ENCODE measurements around the gene TRIP12.
"Not testable (repeated sequence)": the region's sequence is repeated elsewhere in the genome, so short reads cannot be mapped to it uniquely, and the experiment has no call there.

The TRIP12 gene

GRCh38 chr2:229942671-229943070 is 20.9 kb upstream of the TRIP12 start:
- no peak overlapping the region for H3K9ac ChIP-seq (ENCODE audit: low read length)

GRCh38 chr2:229937537-229937936 is 15.7 kb upstream of the TRIP12 start:
- no peaks in the 10 kb centered on the region for H3K9me3 ChIP-seq (ENCODE audit: low read length)
- H3K27me3 ChIP-seq (ENCODE audit: control insufficient read depth in 1 of 2, insufficient read depth in 2 of 2, low read length in 2 of 2), result no peaks in the 10 kb centered on the region
- H3K27ac ChIP-seq (ENCODE audit: low read depth, low read length), result no peak overlapping the region
- no peak overlapping the region for H3K4me3 ChIP-seq (ENCODE audit: low read depth in 1 of 2, low read length in 2 of 2)
- H3K4me1 ChIP-seq (ENCODE audit: insufficient read depth, low read length), result no peaks in the 10 kb centered on the region
- no peak overlapping the region for H3K9ac ChIP-seq (ENCODE audit: low read length)
- H3K36me3 ChIP-seq (ENCODE audit: insufficient read depth, low read length), result no peaks in the 10 kb centered on the region

More at GRCh38 chr2:229942671-229943070, 20.9 kb upstream of the TRIP12 start:
- Histone ChIP-seq H3K4me1 (ENCODE audit: insufficient read depth, low read length) (peaks cover 7% of the 10 kb centered on the region), H3K36me3 (ENCODE audit: insufficient read depth, low read length) (no peaks in the 10 kb centered on the region), H3K4me3 (ENCODE audit: low read depth in 1 of 2, low read length in 2 of 2) (no peak overlapping the region), H3K27me3 (ENCODE audit: control insufficient read depth in 1 of 2, insufficient read depth in 2 of 2, low read length in 2 of 2) (no peaks in the 10 kb centered on the region), H3K27ac (ENCODE audit: low read depth, low read length) (no peak overlapping the region), H3K9me3 (ENCODE audit: low read length) (no peaks in the 10 kb centered on the region)

GRCh38 chr2:229931241-229931640 is 9.4 kb upstream of the TRIP12 start:
- Histone ChIP-seq H3K36me3 (ENCODE audit: insufficient read depth, low read length) (no peaks in the 10 kb centered on the region), H3K4me3 (ENCODE audit: low read depth in 1 of 2, low read length in 2 of 2) (no peak overlapping the region), H3K27ac (ENCODE audit: low read depth, low read length) (no peak overlapping the region), H3K27me3 (ENCODE audit: control insufficient read depth in 1 of 2, insufficient read depth in 2 of 2, low read length in 2 of 2) (no peaks in the 10 kb centered on the region), H3K9me3 (ENCODE audit: low read length) (no peaks in the 10 kb centered on the region), H3K9ac (ENCODE audit: low read length) (no peak overlapping the region), H3K4me1 (ENCODE audit: insufficient read depth, low read length) (no peaks in the 10 kb centered on the region)

GRCh38 chr2:229930656-229931055 is 8.8 kb upstream of the TRIP12 start:
- Histone ChIP-seq H3K36me3 (ENCODE audit: insufficient read depth, low read length) (no peaks in the 10 kb centered on the region), H3K9me3 (ENCODE audit: low read length) (no peaks in the 10 kb centered on the region), H3K27me3 (ENCODE audit: control insufficient read depth in 1 of 2, insufficient read depth in 2 of 2, low read length in 2 of 2) (no peaks in the 10 kb centered on the region), H3K4me3 (ENCODE audit: low read depth in 1 of 2, low read length in 2 of 2) (no peak overlapping the region), H3K4me1 (ENCODE audit: insufficient read depth, low read length) (no peaks in the 10 kb centered on the region), H3K27ac (ENCODE audit: low read depth, low read length) (no peak overlapping the region), H3K9ac (ENCODE audit: low read length) (no peak overlapping the region)

- Histone ChIP-seq H3K9ac (ENCODE audit: low read length) (no peak overlapping the region), H3K4me3 (ENCODE audit: low read depth in 1 of 2, low read length in 2 of 2) (no peak overlapping the region), H3K36me3 (ENCODE audit: insufficient read depth, low read length) (no peaks in the 10 kb centered on the region), H3K27ac (ENCODE audit: low read depth, low read length) (no peak overlapping the region), H3K27me3 (ENCODE audit: control insufficient read depth in 1 of 2, insufficient read depth in 2 of 2, low read length in 2 of 2) (no peaks in the 10 kb centered on the region), H3K9me3 (ENCODE audit: low read length) (no peaks in the 10 kb centered on the region), H3K4me1 (ENCODE audit: insufficient read depth, low read length) (peaks cover 4% of the 10 kb centered on the region)
Measured at GRCh38 chr2:229927817-229928321, 6.1 kb upstream of the TRIP12 start.

- Histone ChIP-seq H3K9me3 (ENCODE audit: low read length) (no peaks in the 10 kb centered on the region), H3K4me3 (ENCODE audit: low read depth in 1 of 2, low read length in 2 of 2) (no peak overlapping the region), H3K36me3 (ENCODE audit: insufficient read depth, low read length) (no peaks in the 10 kb centered on the region), H3K27me3 (ENCODE audit: control insufficient read depth in 1 of 2, insufficient read depth in 2 of 2, low read length in 2 of 2) (no peaks in the 10 kb centered on the region), H3K27ac (ENCODE audit: low read depth, low read length) (no peak overlapping the region), H3K4me1 (ENCODE audit: insufficient read depth, low read length) (peaks cover 5% of the 10 kb centered on the region), H3K9ac (ENCODE audit: low read length) (no peak overlapping the region)
Measured at GRCh38 chr2:229925201-229925600, 3.4 kb upstream of the TRIP12 start.

GRCh38 chr2:229924541-229924940 is 2.7 kb upstream of the TRIP12 start:
- not testable (repeated sequence) for H3K27ac ChIP-seq (ENCODE audit: low read depth, low read length); H3K36me3 ChIP-seq (ENCODE audit: insufficient read depth, low read length); H3K9ac ChIP-seq (ENCODE audit: low read length); H3K9me3 ChIP-seq (ENCODE audit: low read length); H3K27me3 ChIP-seq (ENCODE audit: control insufficient read depth in 1 of 2, insufficient read depth in 2 of 2, low read length in 2 of 2); H3K4me3 ChIP-seq (ENCODE audit: low read depth in 1 of 2, low read length in 2 of 2)
- H3K4me1 ChIP-seq (ENCODE audit: insufficient read depth, low read length), result peaks cover 11% of the 10 kb centered on the region

- Histone ChIP-seq H3K36me3 (ENCODE audit: insufficient read depth, low read length) (peaks cover 3% of the 10 kb centered on the region), H3K27me3 (ENCODE audit: control insufficient read depth in 1 of 2, insufficient read depth in 2 of 2, low read length in 2 of 2) (no peaks in the 10 kb centered on the region), H3K9me3 (ENCODE audit: low read length) (no peaks in the 10 kb centered on the region), H3K27ac (ENCODE audit: low read depth, low read length) (peak within 1 kb of the TSS; percentile 97), H3K4me3 (ENCODE audit: low read depth in 1 of 2, low read length in 2 of 2) (peak within 1 kb of the TSS; percentile 87 to 91), H3K4me1 (ENCODE audit: insufficient read depth, low read length) (peaks cover 15% of the 10 kb centered on the region), H3K9ac (ENCODE audit: low read length) (peak within 1 kb of the TSS; percentile 65)
Measured at GRCh38 chr2:229922449-229923386, 909 bp upstream of the TRIP12 start, which contains the start of gene FBXO36. FBXO36 (plus strand) TSS chr2:229922503; CDS start chr2:229922514, 11 bp downstream.

GRCh38 chr2:229921101-229921891 is 513 bp downstream of the TRIP12 start:
- Histone ChIP-seq H3K27me3 (ENCODE audit: control insufficient read depth in 1 of 2, insufficient read depth in 2 of 2, low read length in 2 of 2) (no peaks in the 10 kb centered on the region), H3K9ac (ENCODE audit: low read length) (peak overlapping the region; percentile 59), H3K9me3 (ENCODE audit: low read length) (no peaks in the 10 kb centered on the region), H3K27ac (ENCODE audit: low read depth, low read length) (peak overlapping the region; percentile 97), H3K36me3 (ENCODE audit: insufficient read depth, low read length) (peaks cover 7% of the 10 kb centered on the region), H3K4me3 (ENCODE audit: low read depth in 1 of 2, low read length in 2 of 2) (peak overlapping the region; percentile 57 to 91), H3K4me1 (ENCODE audit: insufficient read depth, low read length) (peaks cover 15% of the 10 kb centered on the region)

GRCh38 chr2:229920011-229920641 is 1.7 kb downstream of the TRIP12 start:
- Histone ChIP-seq H3K4me1 (ENCODE audit: insufficient read depth, low read length) (peaks cover 17% of the 10 kb centered on the region), H3K27ac (ENCODE audit: low read depth, low read length) (peak overlapping the region; percentile 97), H3K4me3 (ENCODE audit: low read depth in 1 of 2, low read length in 2 of 2) (peak overlapping the region; percentile 57 to 79), H3K36me3 (ENCODE audit: insufficient read depth, low read length) (peaks cover 7% of the 10 kb centered on the region), H3K9me3 (ENCODE audit: low read length) (no peaks in the 10 kb centered on the region), H3K27me3 (ENCODE audit: control insufficient read depth in 1 of 2, insufficient read depth in 2 of 2, low read length in 2 of 2) (no peaks in the 10 kb centered on the region), H3K9ac (ENCODE audit: low read length) (peak overlapping the region; percentile 59)

GRCh38 chr2:229917793-229918192 is 4.0 kb downstream of the TRIP12 start:
- H3K4me3 ChIP-seq (ENCODE audit: low read depth in 1 of 2, low read length in 2 of 2), result no peak overlapping the region
- H3K27me3 ChIP-seq (ENCODE audit: control insufficient read depth in 1 of 2, insufficient read depth in 2 of 2, low read length in 2 of 2), result no peaks in the 10 kb centered on the region
- H3K36me3 ChIP-seq (ENCODE audit: insufficient read depth, low read length), result peaks cover 7% of the 10 kb centered on the region
- H3K4me1 ChIP-seq (ENCODE audit: insufficient read depth, low read length), result peaks cover 21% of the 10 kb centered on the region
- no peak overlapping the region for H3K9ac ChIP-seq (ENCODE audit: low read length)
- H3K27ac ChIP-seq (ENCODE audit: low read depth, low read length), result no peak overlapping the region
- no peaks in the 10 kb centered on the region for H3K9me3 ChIP-seq (ENCODE audit: low read length)

Measured in muscle layer of colon (tissue), 2 donors.